Kidney capillary endothelial cell (primary cell): ENCODE measurements around the gene SCG2.
A peak's percentile ranks its signal among the peaks of the same experiment; 100 is the strongest.

Experiments used
- DNase-seq: peaks from one replicate; pipeline ENCODE4 v3.0.0-alpha.2; 2018; ENCODE audit warnings: low spot score

Gene SCG2

DNA sequence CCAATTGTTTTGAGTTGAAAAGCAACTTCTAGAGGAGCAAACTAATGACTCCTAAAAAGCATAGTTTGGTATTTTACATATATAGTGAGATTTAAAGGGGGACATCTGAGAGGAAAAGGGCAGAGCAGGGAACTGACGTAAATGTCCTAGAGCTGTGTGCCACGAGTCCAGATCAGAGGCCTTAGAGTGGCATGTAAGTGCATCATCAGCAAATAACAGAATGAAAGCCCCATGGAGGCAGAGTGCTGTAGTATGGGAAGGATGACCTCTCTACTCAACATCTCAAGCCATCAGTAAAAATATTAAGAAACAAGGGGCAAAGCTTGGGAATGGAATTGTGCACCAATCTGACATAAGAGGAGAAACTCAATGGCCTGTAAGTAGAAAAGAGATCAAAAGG is 31.4 kb downstream of the SCG2 start:
- no peak for DNase-seq

- peak; percentile 52 for DNase-seq
Measured at GRCh38 chr2:223566396-223566795, 35.8 kb downstream of the SCG2 start.

GRCh38 chr2:223563462-223563861 is 38.7 kb downstream of the SCG2 start:
- peak; percentile 85 for DNase-seq

DNA sequence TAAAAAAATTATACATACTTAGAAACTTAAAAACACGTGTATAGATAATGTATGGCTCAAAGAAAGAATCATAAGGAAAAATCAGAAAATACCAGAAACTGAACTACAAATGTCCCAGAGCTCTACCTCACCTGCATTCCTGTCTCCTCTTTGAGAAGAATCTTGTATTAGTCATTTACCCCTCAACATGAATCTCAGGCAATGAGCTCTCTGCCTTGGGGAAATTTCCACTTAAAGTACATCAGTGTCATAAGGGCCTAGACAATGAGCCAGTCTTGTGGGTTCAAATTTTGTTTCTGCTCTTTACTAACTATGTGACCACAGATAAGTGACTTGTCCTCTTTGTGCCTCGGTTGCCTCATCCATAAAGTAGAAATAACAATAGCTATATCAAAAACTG is 40.1 kb downstream of the SCG2 start:
- DNase-seq, result no peak

DNA sequence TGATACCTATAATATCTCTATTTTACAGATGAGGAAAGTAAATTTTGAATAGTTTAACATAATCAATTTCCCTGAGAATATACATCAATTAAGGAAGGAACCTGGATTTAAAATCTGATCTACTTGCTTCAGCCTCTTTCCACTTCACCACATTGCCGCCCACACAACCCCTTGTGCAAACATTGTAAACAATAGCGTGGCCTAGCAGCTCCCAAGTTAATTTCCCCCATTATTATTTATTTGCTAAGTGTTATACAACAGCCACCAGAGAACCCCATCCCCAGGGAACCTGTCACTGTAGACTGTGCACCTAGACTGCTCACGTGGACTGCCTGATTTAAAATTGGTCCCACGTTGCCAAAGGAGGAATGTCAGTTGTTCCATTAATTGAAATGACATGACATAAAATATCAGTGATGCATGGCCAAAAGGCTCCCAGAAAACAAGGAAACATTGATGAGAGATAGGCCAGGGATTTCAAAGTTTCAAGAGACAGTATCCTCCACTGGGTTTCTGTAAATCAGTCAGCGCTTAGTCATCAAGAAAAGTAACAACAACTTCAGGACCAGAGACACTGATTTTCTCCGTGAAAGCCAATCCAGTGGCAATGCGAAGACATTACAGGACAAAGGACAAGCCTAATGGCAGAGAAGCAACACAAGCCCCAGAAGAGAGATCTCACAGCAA is 41.3 kb downstream of the SCG2 start:
- DNase-seq, result no peak

DNA sequence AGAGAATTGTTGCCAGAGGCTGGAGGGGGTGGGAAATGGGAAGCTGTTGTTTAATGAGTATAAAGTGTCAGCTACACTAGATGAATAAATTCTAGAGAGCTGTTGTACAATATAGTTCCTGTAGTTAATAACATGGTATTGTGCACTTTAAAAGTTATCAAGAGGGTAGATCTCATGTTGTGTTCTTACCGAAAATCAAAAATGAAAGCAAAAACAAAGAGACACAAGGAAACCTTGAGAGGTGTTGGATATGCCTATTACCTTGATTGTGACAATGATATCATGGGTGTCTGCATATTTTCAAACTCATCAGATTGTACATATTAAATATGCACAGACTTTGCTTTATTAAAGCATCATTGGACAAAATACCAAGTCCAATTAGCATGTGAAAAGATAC is 43.2 kb downstream of the SCG2 start:
- DNase-seq, result no peak

- DNase-seq, result no peak
Measured at GRCh38 chr2:223554923-223555322, 47.2 kb downstream of the SCG2 start.

GRCh38 chr2:223549215-223549614 is 52.9 kb downstream of the SCG2 start:
- peak; percentile 18 for DNase-seq

DNA sequence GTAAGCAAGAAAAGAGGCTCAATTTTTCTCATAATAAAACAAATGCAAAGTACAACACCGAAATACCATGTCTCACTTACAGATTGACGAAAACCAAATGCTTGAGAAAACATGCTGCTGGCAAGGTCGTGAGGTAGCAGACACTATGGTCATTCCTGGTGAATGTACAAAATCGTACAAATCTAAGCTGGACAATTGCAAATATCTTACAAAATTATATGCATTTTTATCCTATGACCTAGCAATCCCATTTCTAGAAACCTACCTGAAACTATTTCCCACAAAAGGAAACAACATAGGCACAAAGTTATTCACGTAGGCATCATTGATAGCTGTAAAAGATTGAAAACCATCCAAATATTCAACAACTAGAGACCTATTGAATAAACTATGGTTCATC is 54.0 kb downstream of the SCG2 start:
- DNase-seq, result no peak
